Activated T-cell treated with anti-CD3 and anti-CD28 coated beads, Interleukin-2, amount 50 U/mL, for 4 hours (primary cell): ENCODE measurements around the gene ADAMTS17. TPM values are rescaled to one million over a fixed set of nuclear protein-coding genes. Genes with fewer than 3 reads are reported as not detected.

Source experiments
- ATAC-seq, 2 donors: fragments of 200-7000 bp; cut with Tn5 transposase; one replicate each; pipeline ENCODE4 v1.10.0; 2021
- DNase-seq: peaks from one replicate; pipeline ENCODE4 v3.0.0-alpha.2; 2020
- H3K27me3 Mint-ChIP-seq: one replicate; pipeline ENCODE4 v1.8.0; 2021; ENCODE audit warnings: low read depth, mixed read lengths
- H3K36me3 Mint-ChIP-seq: one replicate; pipeline ENCODE4 v1.8.0; 2022; ENCODE audit warnings: mixed read lengths; ENCODE audit not compliant: insufficient read depth
- H3K4me1 Mint-ChIP-seq: one replicate; pipeline ENCODE4 v1.8.0; 2021; ENCODE audit warnings: low read depth, mixed read lengths
- H3K4me3 Mint-ChIP-seq: one replicate; pipeline ENCODE4 v1.8.0; 2021; ENCODE audit warnings: mild to moderate bottlenecking, moderate library complexity, mixed read lengths
- H3K9me3 Mint-ChIP-seq: one replicate; pipeline ENCODE4 v1.8.0; 2021; ENCODE audit warnings: mixed read lengths
- total RNA-seq, 3 donors: library from RNA; stranded (reverse); gene quantifications; one replicate each; pipeline ENCODE4 v1.2.1, GENCODE V29; 2021

The ADAMTS17 gene
- total RNA-seq, 3 donors from 2014 or later = 2.6 to 3.9 (median 3.2) TPM

GRCh38 chr15:100193277-100193860 is 148.4 kb downstream of the ADAMTS17 start:
- peaks cover 5% of the 10 kb centered on the region for H3K36me3 Mint-ChIP-seq
- no peaks in the 10 kb centered on the region for H3K4me1 Mint-ChIP-seq
- DNase-seq = no peak
- ATAC-seq = no peak
- H3K4me3 Mint-ChIP-seq = no peak overlapping the region
- H3K27me3 Mint-ChIP-seq = no peaks in the 10 kb centered on the region
- H3K9me3 Mint-ChIP-seq = no peaks in the 10 kb centered on the region

GRCh38 chr15:100192097-100193080 is 149.4 kb downstream of the ADAMTS17 start:
- Mint-ChIP-seq H3K36me3 (peaks cover 4% of the 10 kb centered on the region), H3K4me3 (no peak overlapping the region), H3K9me3 (no peaks in the 10 kb centered on the region), H3K4me1 (no peaks in the 10 kb centered on the region), H3K27me3 (no peaks in the 10 kb centered on the region)
- no peak for DNase-seq
- no peak for ATAC-seq

- no peaks in the 10 kb centered on the region for H3K4me1 Mint-ChIP-seq
Measured at GRCh38 chr15:100191161-100191560, 150.6 kb downstream of the ADAMTS17 start.

GRCh38 chr15:100190675-100191074 is 151.1 kb downstream of the ADAMTS17 start:
- Mint-ChIP-seq H3K4me1 (no peaks in the 10 kb centered on the region), H3K36me3 (peaks cover 7% of the 10 kb centered on the region), H3K27me3 (no peaks in the 10 kb centered on the region), H3K4me3 (no peak overlapping the region), H3K9me3 (no peaks in the 10 kb centered on the region)
- no peak for ATAC-seq
- no peak for DNase-seq

More at GRCh38 chr15:100191161-100191560, 150.6 kb downstream of the ADAMTS17 start:
- H3K36me3 Mint-ChIP-seq = peaks cover 7% of the 10 kb centered on the region
- H3K4me3 Mint-ChIP-seq = no peak overlapping the region
- DNase-seq (no peak), ATAC-seq (no peak)
- no peaks in the 10 kb centered on the region for H3K9me3 Mint-ChIP-seq
- no peaks in the 10 kb centered on the region for H3K27me3 Mint-ChIP-seq

- Mint-ChIP-seq H3K27me3 (no peaks in the 10 kb centered on the region), H3K9me3 (no peaks in the 10 kb centered on the region)
- no peak for ATAC-seq
Measured at GRCh38 chr15:100189849-100190248, 151.9 kb downstream of the ADAMTS17 start.

GRCh38 chr15:100189319-100189718 is 152.5 kb downstream of the ADAMTS17 start:
- Mint-ChIP-seq H3K27me3 (no peaks in the 10 kb centered on the region), H3K4me1 (no peaks in the 10 kb centered on the region), H3K4me3 (no peak overlapping the region), H3K36me3 (peaks cover 4% of the 10 kb centered on the region), H3K9me3 (no peaks in the 10 kb centered on the region)
- ATAC-seq (no peak), DNase-seq (no peak)

More at GRCh38 chr15:100189849-100190248, 151.9 kb downstream of the ADAMTS17 start:
- no peak overlapping the region for H3K4me3 Mint-ChIP-seq
- no peak for DNase-seq
- no peaks in the 10 kb centered on the region for H3K4me1 Mint-ChIP-seq
- peaks cover 5% of the 10 kb centered on the region for H3K36me3 Mint-ChIP-seq

GRCh38 chr15:100187677-100188076 is 154.1 kb downstream of the ADAMTS17 start:
- ATAC-seq (no peak), DNase-seq (no peak)
- Mint-ChIP-seq H3K4me1 (no peaks in the 10 kb centered on the region), H3K36me3 (peaks cover 4% of the 10 kb centered on the region), H3K4me3 (no peak overlapping the region), H3K9me3 (no peaks in the 10 kb centered on the region), H3K27me3 (no peaks in the 10 kb centered on the region)

GRCh38 chr15:100186960-100187359 is 154.8 kb downstream of the ADAMTS17 start:
- ATAC-seq (no peak), DNase-seq (no peak)
- Mint-ChIP-seq H3K4me3 (no peak overlapping the region), H3K9me3 (no peaks in the 10 kb centered on the region), H3K4me1 (no peaks in the 10 kb centered on the region), H3K27me3 (no peaks in the 10 kb centered on the region), H3K36me3 (peaks cover 5% of the 10 kb centered on the region)

- DNase-seq (no peak), ATAC-seq (no peak)
- Mint-ChIP-seq H3K4me3 (no peak overlapping the region), H3K27me3 (no peaks in the 10 kb centered on the region), H3K9me3 (no peaks in the 10 kb centered on the region), H3K4me1 (no peaks in the 10 kb centered on the region), H3K36me3 (peaks cover 5% of the 10 kb centered on the region)
Measured at GRCh38 chr15:100186366-100186765, 155.4 kb downstream of the ADAMTS17 start.

GRCh38 chr15:100183921-100184495 is 157.8 kb downstream of the ADAMTS17 start:
- Mint-ChIP-seq H3K27me3 (no peaks in the 10 kb centered on the region), H3K4me1 (no peaks in the 10 kb centered on the region), H3K36me3 (peaks cover 7% of the 10 kb centered on the region), H3K4me3 (no peak overlapping the region), H3K9me3 (peaks cover 6% of the 10 kb centered on the region)
- DNase-seq (no peak), ATAC-seq (no peak)

GRCh38 chr15:100180921-100181320 is 160.9 kb downstream of the ADAMTS17 start:
- Mint-ChIP-seq H3K4me1 (no peaks in the 10 kb centered on the region), H3K9me3 (peaks cover 14% of the 10 kb centered on the region), H3K36me3 (peaks cover 5% of the 10 kb centered on the region), H3K4me3 (no peak overlapping the region), H3K27me3 (no peaks in the 10 kb centered on the region)
- ATAC-seq (no peak), DNase-seq (no peak)

GRCh38 chr15:100175406-100176114 is 166.2 kb downstream of the ADAMTS17 start:
- peaks cover 14% of the 10 kb centered on the region for H3K9me3 Mint-ChIP-seq
- H3K4me1 Mint-ChIP-seq = no peaks in the 10 kb centered on the region
- H3K36me3 Mint-ChIP-seq = peaks cover 2% of the 10 kb centered on the region
- no peaks in the 10 kb centered on the region for H3K27me3 Mint-ChIP-seq
- ATAC-seq (no peak), DNase-seq (no peak)
- H3K4me3 Mint-ChIP-seq = no peak overlapping the region

- H3K36me3 Mint-ChIP-seq = peaks cover 1% of the 10 kb centered on the region
- no peak overlapping the region for H3K4me3 Mint-ChIP-seq
- peaks cover 10% of the 10 kb centered on the region for H3K9me3 Mint-ChIP-seq
- no peaks in the 10 kb centered on the region for H3K27me3 Mint-ChIP-seq
- H3K4me1 Mint-ChIP-seq = peaks cover 2% of the 10 kb centered on the region
- DNase-seq (no peak), ATAC-seq (no peak)
Measured at GRCh38 chr15:100174904-100175275, 166.9 kb downstream of the ADAMTS17 start.
